ENCODE data around the gene TERF2IP.
A peak's percentile ranks its signal among the peaks of the same experiment; 100 is the strongest.

Gene TERF2IP

GRCh38 chr16:75640598-75640997, 7.0 kb upstream of the TERF2IP start:
- no peak for DNase-seq

DNA sequence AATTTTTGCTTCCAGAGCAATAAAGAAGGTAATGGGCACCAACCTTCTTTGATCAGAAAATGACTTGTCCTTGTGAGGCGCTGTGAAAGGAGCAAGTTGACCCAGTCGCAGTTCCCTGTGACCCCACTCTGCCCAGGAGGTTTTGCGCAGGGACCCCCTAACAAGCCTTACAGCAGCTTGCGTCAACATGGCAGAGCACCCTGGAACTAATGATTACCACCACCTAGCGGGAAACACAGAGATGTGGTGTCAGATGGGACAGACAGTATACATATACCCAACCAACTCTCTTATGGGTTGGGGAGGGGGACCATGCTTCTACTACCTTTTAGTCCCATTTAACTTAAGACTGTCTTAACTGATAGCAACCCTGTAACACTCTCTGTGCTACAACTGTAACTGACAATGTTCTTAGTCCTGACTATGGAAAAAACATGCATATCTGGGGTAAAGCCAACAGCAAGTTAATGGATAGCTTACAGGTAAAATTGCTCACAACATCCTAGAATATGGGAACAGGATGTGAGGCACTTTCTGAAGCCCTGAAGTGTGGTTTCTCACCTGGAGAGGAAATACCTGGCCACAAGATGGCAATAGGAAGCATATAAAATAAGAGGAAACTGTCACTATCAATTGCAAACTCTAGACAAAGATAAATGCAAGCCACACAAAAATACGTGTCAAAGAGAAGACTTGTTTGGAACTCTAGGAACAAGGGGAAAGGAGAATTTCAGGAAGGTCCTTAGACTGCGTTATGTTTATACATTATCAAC, 3.1 kb upstream of the TERF2IP start:
- peak in 1 of 2 donors; percentile 60 for DNase-seq

- no peak for DNase-seq
Measured at GRCh38 chr16:75647112-75647491, 471 bp upstream of the TERF2IP start.

- DNase-seq = peak; percentile 86 to 89
Measured at GRCh38 chr16:75648265-75649076, 898 bp downstream of the TERF2IP start.

GRCh38 chr16:75653922-75654321, 6.3 kb downstream of the TERF2IP start:
- DNase-seq = no peak

DNA sequence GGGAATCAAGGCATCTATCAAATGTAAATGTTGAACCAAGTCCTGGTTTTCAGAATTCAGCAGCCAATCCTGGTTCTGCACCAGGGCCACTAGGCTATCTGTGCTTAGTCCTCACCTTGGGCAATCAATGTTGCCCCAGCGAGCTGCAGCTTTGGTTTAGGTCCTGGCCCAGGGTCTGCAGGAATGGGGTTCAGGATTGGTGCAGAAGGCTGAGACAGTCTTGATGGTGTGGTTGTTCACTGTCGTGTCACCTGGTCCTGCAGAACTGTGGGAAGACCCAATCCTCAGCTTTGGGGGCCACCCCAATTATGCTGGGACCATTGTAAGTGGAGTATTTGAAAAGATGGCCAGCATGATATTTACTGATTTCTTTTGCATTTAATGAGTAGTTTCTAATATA, 10.6 kb downstream of the TERF2IP start:
- DNase-seq = no peak

GRCh38 chr16:75660321-75660720, 12.7 kb downstream of the TERF2IP start:
- DNase-seq = no peak

DNA sequence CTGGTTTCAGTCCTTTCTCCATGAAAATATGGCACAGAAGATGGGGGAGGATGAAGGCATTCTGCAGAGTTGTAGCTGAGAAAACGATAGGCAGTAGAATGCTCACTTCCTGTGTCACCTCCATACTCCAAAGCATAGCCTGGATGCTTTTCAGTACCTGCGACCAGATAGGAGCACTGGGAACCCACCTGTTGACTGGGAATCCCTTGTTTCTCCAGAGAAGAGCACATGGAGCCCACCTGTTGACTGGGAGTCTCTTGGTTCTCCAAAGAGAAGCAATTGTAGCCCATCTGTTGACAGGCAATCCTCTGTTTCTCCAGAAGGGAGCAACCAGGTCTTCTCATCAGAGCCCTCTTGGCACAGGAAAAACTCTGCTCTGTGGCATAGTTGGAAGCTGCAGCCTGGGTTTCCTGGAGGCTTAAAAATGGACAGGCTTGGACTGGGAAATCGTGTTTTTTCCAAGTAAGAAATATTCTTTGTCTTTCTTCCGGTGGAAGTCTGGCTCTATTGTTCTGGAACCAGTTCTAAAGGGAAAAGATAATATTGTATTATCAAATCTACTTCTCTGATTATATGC, 13.2 kb downstream of the TERF2IP start:
- no peak for DNase-seq

GRCh38 chr16:75667503-75667902, 19.9 kb downstream of the TERF2IP start:
- no peak for DNase-seq

DNA sequence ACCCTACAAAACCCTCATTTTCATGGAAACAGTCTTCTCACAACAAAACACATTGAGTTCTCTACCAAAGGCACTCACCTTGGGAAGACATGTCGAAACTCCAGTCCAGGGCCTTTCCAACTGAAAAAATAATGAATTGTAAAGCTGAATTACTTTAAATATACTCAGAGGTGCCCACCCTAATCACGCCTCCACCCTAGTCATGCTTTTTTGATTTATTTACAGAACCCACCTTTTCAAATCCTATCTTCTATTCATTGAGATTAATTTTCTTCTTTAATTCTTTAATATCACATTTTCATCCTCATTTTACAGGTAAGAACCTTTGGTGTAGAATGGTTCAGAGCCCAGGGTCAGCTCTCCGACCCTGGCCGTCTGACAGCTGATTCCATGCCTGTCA, 29.3 kb downstream of the TERF2IP start, which contains the start of gene CPHXL2:
Gene CPHXL2 (minus strand): TSS at position 101 of the 400 bp plus-strand sequence. CDS start 10 bp downstream, at position 91.
- DNase-seq = no peak

DNA sequence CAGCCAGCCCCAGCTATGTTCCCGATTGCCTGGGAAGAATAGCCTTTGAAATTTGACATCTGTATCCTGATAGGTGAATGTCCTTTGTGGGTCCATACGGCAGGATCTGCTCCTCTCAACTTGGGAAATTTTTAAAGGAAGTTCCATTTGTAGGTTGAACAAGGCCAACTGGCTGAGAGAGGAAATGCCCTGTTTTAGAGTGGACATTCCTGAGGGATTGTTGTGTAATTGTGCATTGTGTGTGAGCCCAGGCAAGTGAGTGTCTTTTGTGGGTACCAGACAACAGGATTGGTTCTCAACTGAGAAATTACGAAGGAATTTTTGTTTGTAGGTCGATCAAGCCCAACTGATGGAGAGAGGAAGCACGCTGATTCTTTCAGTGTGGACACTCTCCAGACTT, 31.8 kb downstream of the TERF2IP start:
- no peak for DNase-seq

DNA sequence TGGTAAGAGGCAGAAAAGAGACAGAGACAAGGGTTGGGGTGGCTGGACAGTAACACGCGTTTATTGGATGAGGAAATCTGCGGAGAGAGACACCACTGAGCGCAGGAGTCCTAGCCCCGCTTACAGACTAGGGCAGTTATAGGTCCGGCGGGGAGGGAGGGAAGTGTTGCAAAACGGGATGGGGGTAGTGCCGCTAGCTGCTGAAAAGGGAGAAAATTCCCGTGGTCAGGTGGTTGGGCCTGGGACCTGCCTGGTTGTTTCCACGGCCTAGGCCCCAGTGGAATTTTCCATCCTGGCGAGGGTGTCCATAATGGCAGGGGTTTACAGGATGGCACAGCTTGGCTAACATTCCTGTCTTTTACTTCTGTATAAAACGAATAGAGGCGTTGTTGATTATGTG, 34.7 kb downstream of the TERF2IP start:
- no peak for DNase-seq

GRCh38 chr16:75687361-75687760, 39.8 kb downstream of the TERF2IP start:
- DNase-seq = no peak

- DNase-seq = no peak
Measured at GRCh38 chr16:75695708-75696107, 48.1 kb downstream of the TERF2IP start.

DNA sequence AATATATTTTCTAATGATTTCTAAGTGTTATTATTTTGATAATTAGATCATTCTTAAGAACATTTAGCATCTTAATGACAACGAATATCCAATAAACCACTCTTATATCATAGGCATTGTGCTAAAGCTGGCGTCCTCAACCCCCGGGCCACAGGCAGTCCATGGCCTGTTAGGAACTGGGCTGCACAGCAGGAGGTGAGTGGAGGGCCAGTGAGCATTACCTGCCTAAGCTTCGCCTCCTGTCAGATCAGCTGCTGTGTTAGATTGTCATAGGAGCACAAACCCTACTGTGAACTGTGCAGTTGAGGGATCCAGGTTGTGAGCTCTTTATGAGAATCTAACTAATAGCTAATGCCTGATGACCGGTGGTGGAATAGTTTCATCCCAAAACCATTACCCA, 50.0 kb downstream of the TERF2IP start:
- no peak for DNase-seq

- DNase-seq = no peak
Measured at GRCh38 chr16:75701361-75701760, 53.8 kb downstream of the TERF2IP start, which contains the start of gene DUXB. Gene DUXB, minus strand, starts transcription at chr16:75701461. Its CDS starts 43 bp downstream, at chr16:75701418.

GRCh38 chr16:75702242-75702641, 54.7 kb downstream of the TERF2IP start:
- DNase-seq = no peak

DNA sequence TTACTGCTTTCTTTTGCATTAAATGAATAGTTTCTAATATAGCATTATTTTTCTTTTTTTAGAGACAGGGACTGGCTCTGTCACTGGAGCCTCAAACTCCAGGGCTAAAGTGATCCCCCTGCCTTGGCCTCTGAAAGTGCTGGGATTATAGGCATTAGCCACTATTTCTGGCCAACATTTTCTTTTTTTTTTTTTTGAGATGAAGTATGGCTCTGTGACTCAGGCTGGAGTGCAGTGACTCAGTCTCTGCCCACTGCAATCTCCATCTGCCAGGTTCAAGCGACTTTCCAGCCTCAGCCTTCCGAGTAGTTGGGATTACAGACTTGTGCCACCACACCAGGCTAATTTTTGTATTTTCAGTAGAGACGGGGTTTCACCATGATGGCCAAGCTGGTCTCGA, 55.7 kb downstream of the TERF2IP start:
- DNase-seq = no peak
